Measurements from ENCODE around the gene CD47. TPM values are rescaled to one million over a fixed set of nuclear protein-coding genes. Genes with fewer than 3 reads are reported as not detected.

The CD47 gene
- total RNA-seq, 1 experiment from 2014 or later: 34.7 TPM

DNA sequence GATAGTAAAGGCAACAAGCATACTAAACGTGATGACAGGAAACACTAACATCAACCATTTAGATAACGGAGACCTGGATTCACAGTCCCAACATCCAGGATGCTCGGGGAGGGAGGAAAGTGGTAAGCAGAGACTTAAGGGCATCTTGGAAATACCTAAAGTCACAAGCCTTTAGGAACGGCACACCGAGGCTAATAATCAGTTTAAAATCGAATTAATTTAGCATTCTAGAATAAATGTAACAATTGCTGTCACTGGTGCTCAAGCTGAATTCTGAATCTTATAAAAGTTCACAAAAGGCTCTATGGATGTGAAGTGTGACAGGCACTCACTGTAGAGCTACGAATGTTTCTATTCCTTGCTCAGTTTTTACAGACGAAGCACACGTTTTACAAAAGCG is 1.3 kb downstream of the CD47 start:
- Histone ChIP-seq H3K27ac (ENCODE audit: low read depth, low read length, poor library complexity, severe bottlenecking) (no peak overlapping the region), H3K27me3 (replicated peaks; ENCODE audit: insufficient read depth, low read depth, low read length, poor library complexity) (no peaks in the 10 kb centered on the region), H3K9me3 (ENCODE audit: low read depth, low read length, poor library complexity, severe bottlenecking) (no peaks in the 10 kb centered on the region), H3K36me3 (ENCODE audit: insufficient read depth, low read length, poor library complexity, severe bottlenecking) (no peaks in the 10 kb centered on the region), H3K4me3 (ENCODE audit: low read depth, low read length, poor library complexity, severe bottlenecking) (peak overlapping the region; percentile 87), H3K4me1 (ENCODE audit: insufficient read depth, low read length, poor library complexity, severe bottlenecking) (peaks cover 9% of the 10 kb centered on the region)
- DNase-seq (ENCODE audit: low spot score): no peak
- TF ChIP-seq EZH2 (IDR thresholded peaks at IDR 0.05; ENCODE audit: borderline replicate concordance, low read depth, low read length, poor library complexity, severe bottlenecking): no peak
- TF ChIP-seq, protein P1, sequence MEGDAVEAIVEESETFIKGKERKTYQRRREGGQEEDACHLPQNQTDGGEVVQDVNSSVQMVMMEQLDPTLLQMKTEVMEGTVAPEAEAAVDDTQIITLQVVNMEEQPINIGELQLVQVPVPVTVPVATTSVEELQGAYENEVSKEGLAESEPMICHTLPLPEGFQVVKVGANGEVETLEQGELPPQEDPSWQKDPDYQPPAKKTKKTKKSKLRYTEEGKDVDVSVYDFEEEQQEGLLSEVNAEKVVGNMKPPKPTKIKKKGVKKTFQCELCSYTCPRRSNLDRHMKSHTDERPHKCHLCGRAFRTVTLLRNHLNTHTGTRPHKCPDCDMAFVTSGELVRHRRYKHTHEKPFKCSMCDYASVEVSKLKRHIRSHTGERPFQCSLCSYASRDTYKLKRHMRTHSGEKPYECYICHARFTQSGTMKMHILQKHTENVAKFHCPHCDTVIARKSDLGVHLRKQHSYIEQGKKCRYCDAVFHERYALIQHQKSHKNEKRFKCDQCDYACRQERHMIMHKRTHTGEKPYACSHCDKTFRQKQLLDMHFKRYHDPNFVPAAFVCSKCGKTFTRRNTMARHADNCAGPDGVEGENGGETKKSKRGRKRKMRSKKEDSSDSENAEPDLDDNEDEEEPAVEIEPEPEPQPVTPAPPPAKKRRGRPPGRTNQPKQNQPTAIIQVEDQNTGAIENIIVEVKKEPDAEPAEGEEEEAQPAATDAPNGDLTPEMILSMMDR (conservative IDR thresholded peaks at IDR 0.05; ENCODE audit: low read depth, low read length): no peak
- no TSS peak for BruUV-seq (replicated peaks)
- CTCF ChIA-PET: no interaction called here
- POLR2A ChIA-PET (ENCODE audit: low non-redundant PET): no interaction called here
- intact Hi-C loops (cut with micrococcal nuclease; ENCODE audit: unreplicated experiment): no loop called here

DNA sequence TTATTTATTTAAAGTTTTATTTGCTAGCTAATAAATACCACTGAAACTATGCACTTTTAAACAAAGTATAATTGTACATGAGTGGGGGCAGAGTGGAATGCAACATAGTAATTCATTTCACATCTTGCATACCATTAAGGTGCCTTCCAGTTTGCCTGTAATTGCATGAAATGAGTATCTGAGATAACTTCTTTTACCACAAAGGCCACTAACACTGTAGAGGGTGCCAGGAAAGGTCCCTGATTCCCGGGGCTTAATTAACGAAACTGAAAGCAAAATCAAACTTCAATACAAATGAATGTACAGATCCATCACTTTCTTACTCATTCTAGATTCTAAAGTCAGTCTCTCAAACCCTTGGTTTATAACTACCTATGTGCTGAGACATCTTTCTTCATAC is 2.1 kb downstream of the CD47 start:
- Histone ChIP-seq H3K27me3 (replicated peaks; ENCODE audit: insufficient read depth, low read depth, low read length, poor library complexity) (no peaks in the 10 kb centered on the region), H3K27ac (ENCODE audit: low read depth, low read length, poor library complexity, severe bottlenecking) (no peak overlapping the region), H3K4me3 (ENCODE audit: low read depth, low read length, poor library complexity, severe bottlenecking) (peak overlapping the region; percentile 22), H3K4me1 (ENCODE audit: insufficient read depth, low read length, poor library complexity, severe bottlenecking) (peaks cover 9% of the 10 kb centered on the region), H3K9me3 (ENCODE audit: low read depth, low read length, poor library complexity, severe bottlenecking) (no peaks in the 10 kb centered on the region), H3K36me3 (ENCODE audit: insufficient read depth, low read length, poor library complexity, severe bottlenecking) (no peaks in the 10 kb centered on the region)
- POLR2A ChIA-PET (ENCODE audit: low non-redundant PET): no interaction called here
- TF ChIP-seq EZH2 (IDR thresholded peaks at IDR 0.05; ENCODE audit: borderline replicate concordance, low read depth, low read length, poor library complexity, severe bottlenecking): no peak
- TF ChIP-seq, protein P1 (conservative IDR thresholded peaks at IDR 0.05; ENCODE audit: low read depth, low read length): no peak
- CTCF ChIA-PET: no interaction called here
- peak; percentile 33 for DNase-seq (ENCODE audit: low spot score)
- intact Hi-C loops (cut with micrococcal nuclease; ENCODE audit: unreplicated experiment): no loop called here
- BruUV-seq (replicated peaks): no TSS peak

DNA sequence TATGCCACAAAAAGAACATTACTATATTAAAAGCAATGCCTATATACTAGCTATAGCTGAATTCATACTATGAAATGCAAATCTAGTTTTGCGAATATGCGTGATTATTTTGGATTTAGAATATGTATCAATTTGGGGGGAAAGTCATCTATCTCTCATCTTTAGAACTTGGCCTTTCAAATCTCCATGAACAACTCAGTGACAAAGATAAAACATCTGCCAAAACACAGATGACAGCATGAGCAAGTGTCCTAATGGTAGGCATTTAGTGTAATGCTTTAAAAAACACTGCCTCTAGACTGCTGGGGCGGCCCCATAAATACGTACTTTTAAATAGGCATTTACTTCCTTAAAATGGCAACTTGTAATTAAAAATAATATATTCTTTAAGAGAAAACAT is 2.7 kb downstream of the CD47 start:
- DNase-seq (ENCODE audit: low spot score): no peak
- intact Hi-C loops (cut with micrococcal nuclease; ENCODE audit: unreplicated experiment): no loop called here
- H3K4me3 ChIP-seq (ENCODE audit: low read depth, low read length, poor library complexity, severe bottlenecking): peak overlapping the region; percentile 22
- BruUV-seq (replicated peaks): no TSS peak
- POLR2A ChIA-PET (ENCODE audit: low non-redundant PET): no interaction called here
- TF ChIP-seq EZH2 (IDR thresholded peaks at IDR 0.05; ENCODE audit: borderline replicate concordance, low read depth, low read length, poor library complexity, severe bottlenecking): no peak
- TF ChIP-seq, protein P1 (conservative IDR thresholded peaks at IDR 0.05; ENCODE audit: low read depth, low read length): no peak
- H3K27ac ChIP-seq (ENCODE audit: low read depth, low read length, poor library complexity, severe bottlenecking): no peak overlapping the region
- no peaks in the 10 kb centered on the region for H3K9me3 ChIP-seq (ENCODE audit: low read depth, low read length, poor library complexity, severe bottlenecking)
- peaks cover 9% of the 10 kb centered on the region for H3K4me1 ChIP-seq (ENCODE audit: insufficient read depth, low read length, poor library complexity, severe bottlenecking)
- H3K27me3 ChIP-seq (replicated peaks; ENCODE audit: insufficient read depth, low read depth, low read length, poor library complexity): no peaks in the 10 kb centered on the region
- CTCF ChIA-PET: no interaction called here
- H3K36me3 ChIP-seq (ENCODE audit: insufficient read depth, low read length, poor library complexity, severe bottlenecking): no peaks in the 10 kb centered on the region

All from A673 (cell line).